GM19452 (cell line): ENCODE results near the gene ADAM15.

ENCODE experiments used
- ATAC-seq: cut with Tn5 transposase; IDR thresholded peaks from one replicate; pipeline ENCODE4 v1.9.1; 2021; ENCODE audit not compliant: unreplicated experiment

The ADAM15 gene

DNA sequence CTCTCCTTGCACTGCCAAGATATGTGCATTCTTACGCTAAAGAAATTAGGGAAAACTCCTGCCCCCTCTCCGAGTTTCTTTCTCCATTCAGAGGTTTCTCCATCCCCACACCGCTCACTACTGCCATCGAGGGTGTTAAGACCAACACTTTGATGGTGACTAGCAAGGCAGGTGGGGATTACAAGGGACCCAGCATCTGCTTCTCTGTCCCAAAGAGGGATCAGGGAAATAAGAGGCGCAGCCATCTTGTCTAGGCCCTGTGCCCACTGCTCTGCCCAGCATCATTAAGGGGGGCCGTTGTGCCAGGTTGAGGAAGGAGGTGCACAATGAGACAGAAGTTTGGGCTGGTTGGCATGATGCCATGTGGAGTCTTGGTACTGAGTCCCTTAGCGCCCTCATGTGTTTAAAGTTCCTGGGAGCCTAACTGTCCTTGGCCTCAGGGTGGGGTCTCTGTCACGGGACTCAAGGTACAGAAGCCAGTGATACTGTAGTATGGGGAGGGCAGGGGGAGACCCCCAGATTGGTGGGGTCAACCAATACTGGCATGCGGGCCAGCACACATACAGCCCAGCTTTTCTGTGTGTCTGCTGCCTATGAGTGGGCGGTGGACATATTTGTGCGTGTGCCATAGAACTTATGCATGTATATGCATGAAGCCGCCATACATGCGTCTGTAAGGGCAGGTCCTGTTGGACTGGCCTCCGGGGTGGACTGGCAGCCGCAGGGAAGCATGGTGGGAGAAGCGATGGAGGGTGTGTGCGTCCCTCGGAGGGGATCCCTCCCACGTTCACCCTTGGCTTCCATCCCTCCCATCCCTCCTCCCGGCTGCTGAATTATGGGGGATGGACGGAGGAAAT is 33.0 kb downstream of the ADAM15 start:
- ATAC-seq: peak; percentile 3

DNA sequence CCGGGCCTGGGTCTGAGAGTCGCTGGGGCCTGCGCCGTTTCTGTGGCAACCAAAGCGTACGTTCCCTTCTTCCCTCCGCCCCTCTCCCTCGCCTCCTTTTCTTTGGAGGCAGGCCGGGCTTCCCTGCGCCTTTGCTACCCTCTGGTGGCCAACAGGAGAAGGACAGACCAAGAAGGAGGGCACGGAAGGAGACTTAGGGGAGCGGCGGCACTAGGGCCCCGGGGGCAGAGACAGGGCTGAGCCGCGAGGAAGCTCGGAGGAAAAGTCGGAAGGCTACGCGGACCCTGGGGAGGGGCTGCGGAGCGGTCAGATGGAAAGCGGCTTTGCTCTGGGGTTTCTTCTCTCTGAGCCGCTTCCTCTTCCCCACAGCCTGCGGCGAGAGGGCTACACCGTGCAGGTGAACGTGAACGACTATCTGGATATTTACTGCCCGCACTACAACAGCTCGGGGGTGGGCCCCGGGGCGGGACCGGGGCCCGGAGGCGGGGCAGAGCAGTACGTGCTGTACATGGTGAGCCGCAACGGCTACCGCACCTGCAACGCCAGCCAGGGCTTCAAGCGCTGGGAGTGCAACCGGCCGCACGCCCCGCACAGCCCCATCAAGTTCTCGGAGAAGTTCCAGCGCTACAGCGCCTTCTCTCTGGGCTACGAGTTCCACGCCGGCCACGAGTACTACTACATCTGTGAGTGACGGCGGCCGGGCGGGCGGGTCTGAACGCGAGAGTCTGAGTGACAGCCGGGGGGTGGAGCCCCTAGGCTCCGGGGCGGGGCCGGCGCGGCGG is 33.8 kb downstream of the ADAM15 start:
- ATAC-seq: peak; percentile 71

DNA sequence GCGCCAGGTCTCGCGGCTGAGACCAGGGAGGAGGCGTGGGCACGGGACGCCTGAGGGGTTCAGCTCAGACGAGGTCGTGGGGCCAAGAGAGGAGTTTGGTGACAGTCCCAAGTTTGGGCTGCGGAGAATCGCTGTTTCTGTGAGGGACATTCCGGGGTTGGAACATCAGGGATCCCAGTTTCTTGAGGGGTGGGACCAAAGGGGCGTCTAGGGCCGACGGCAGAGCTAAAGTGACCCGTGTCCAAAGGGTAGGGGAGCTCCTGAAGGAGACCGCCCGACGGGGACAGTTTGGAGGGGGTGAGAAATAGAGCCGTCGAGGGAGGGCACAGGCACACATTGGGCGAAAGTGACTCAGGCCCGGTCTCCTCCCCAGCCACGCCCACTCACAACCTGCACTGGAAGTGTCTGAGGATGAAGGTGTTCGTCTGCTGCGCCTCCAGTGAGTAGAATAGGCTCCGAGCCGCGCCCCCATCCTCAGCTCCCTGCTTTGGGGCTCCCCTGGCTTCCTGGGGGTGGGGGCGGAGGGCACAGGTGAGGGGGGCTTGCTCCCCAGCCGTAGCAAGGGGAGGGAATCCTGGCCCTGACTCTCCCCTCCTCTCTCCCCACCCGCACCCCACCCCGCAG is 34.5 kb downstream of the ADAM15 start:
- ATAC-seq: no peak

DNA sequence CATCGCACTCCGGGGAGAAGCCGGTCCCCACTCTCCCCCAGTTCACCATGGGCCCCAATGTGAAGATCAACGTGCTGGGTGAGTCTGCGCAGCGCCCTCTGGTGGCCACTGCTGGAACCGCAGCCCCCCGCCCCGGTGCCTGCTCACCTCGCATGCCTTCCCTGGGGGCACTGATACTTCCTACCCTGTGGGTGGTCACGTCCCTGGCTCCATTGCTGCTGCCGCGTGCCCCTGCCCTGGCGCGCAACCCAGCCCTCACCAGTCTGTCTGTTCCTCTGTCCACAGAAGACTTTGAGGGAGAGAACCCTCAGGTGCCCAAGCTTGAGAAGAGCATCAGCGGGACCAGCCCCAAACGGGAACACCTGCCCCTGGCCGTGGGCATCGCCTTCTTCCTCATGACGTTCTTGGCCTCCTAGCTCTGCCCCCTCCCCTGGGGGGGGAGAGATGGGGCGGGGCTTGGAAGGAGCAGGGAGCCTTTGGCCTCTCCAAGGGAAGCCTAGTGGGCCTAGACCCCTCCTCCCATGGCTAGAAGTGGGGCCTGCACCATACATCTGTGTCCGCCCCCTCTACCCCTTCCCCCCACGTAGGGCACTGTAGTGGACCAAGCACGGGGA is 35.1 kb downstream of the ADAM15 start:
- no peak for ATAC-seq

DNA sequence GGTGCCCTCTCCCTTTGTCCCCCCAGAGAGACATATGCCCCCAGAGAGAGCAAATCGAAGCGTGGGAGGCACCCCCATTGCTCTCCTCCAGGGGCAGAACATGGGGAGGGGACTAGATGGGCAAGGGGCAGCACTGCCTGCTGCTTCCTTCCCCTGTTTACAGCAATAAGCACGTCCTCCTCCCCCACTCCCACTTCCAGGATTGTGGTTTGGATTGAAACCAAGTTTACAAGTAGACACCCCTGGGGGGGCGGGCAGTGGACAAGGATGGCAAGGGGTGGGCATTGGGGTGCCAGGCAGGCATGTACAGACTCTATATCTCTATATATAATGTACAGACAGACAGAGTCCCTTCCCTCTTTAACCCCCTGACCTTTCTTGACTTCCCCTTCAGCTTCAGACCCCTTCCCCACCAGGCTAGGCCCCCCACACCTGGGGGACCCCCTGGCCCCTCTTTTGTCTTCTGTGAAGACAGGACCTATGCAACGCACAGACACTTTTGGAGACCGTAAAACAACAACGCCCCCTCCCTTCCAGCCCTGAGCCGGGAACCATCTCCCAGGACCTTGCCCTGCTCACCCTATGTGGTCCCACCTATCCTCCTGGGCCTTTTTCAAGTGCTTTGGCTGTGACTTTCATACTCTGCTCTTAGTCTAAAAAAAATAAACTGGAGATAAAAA is 35.9 kb downstream of the ADAM15 start:
- no peak for ATAC-seq

DNA sequence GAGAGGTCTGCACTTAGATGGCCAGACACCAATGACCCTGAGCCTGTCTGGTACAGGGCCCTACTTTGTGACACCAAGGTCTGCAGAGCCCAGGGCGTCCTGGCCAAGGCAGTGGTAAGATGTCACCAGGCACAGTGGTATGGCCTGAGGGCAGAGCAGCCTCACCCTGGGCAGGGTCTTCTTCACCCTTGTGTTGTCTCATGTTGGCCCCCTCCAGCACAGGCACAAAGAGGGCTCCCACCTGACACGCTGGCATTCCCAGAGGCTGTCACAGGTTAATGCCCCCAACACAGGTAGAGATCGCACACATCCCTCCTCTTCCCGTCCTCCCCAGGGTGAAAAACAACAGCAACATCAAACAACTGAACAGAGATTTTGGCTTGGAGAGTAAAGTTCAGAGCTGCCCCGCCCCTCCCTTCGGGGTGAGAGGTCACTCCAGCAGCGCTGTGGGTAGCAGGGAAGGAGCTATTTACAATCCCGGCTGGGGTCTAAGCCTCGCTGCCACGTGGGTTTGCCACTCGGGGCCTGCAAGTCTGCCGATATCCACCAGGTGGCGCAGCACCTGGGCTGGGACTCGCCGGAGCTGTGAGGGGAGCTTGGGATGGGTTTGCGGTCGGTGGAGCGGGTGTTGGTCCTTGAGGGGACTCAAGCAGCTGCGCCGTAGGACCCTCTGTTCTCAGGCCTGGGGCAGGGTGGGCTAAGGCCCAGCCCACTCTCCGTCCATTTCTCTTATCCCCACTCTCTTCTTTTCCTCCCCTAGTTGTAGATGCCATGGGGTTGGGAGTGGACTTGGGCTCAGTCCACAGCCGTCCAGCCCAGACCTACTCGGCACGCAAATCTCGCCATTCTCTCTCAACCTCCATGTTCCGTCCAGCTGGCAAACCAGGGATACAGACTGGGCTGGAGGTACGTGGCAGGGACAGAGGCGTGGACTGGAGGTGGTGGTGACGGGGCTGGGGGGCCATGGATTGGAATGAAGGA is 40.2 kb downstream of the ADAM15 start:
- ATAC-seq: no peak

DNA sequence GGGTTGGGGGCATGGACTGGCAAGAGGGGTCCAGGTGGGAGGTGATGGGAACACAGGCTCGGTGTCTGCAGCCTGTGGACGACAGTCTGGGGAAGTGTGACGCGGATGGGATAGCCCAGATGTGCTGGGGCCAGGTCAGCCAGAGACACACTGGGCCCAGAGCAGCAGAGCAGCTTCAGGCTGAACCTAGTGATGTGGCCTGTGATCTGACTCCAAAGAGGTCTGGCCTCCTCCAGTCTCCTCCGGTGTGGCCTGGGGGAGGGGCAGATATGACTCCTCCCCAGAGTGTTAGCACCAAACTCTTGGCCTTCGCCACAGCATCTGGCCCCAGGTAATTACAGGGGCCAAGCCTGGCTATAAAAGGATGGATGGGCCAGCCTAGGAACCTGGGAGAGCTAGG is 41.0 kb downstream of the ADAM15 start:
- no peak for ATAC-seq

DNA sequence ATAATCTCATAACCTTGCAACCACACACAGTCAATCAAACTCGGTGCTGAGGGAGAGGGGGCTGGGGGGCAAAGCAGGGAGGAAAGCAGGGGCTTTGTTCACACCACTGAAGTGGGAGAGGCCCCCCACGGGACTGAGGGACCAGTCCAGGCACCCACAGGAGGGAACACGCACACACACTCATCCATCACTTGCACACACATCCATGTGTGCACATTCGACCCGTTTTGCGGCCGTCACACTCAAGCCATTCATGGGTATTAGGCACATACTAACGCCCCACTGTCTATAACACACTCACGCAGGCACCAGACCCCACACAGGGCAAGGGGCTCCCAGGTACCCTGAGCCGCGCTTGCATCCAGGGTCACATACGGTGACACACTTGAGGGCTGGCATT is 41.5 kb downstream of the ADAM15 start:
- ATAC-seq: no peak

DNA sequence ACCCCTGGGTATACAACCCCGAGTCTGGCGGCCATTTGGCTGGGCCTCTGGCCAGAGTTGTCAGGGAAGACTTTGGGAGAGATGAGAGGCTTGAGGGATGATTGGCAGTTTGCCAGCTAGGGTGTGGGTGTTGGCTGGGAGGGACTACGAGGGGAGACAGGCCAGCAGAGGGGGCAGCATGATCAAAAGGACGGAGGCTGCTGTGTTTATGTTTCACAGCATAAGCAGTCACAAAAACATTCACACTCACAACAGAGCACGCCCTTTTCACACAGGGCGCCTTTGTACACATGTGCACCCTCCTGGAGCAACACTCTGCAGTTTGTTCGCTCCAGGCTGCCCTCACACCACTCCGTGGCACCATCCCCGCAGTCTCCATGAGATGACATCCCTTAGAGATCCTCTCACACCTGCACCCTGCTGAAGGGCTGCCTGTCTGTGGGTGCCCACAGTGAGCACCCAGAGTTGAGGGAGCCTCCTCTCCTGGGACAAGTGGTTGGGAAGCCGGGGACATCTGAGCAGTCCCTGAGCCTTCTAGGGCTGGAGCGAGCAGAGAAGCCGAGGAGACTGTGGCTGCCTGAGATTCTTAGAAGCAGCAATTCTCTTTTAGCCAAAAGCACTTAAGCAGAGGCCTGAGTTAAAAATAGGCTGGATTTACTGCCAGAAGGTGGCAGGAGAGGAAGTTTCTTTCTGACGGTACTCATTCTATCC is 43.0 kb downstream of the ADAM15 start:
- no peak for ATAC-seq

DNA sequence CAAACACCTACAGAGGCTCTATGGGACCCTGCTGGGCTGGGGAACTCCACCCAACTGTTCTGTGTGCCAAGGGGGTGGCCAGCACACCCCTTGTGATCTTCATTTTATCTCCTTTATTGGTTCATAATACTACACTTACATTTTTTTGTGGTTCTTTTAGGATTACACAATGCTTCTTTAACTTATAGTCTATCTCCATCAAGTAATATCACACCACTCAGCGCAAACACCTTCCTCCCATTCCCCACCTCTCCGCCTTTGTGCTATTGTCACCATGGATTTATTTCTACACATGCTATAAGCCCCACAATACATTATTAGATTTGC is 43.5 kb downstream of the ADAM15 start:
- ATAC-seq: no peak

DNA sequence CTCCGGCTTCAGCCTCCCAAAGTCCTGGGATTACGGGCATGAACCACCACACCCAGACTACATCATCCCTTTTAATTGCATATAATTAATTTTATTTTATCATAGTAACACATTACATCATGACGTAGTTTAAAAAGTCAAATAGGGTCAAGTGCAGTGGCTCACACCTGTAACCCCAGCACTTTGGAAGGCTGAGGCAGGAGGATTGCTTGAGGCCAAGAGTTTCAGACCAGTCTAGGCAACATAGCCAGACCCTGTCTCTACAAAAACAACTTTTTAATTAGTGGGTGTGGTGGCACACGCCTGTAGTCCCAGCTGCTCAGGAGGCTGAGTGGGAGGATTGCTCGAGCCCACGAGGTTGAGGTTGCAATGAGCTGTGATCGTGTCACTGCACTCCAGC is 48.2 kb downstream of the ADAM15 start:
- ATAC-seq: no peak

DNA sequence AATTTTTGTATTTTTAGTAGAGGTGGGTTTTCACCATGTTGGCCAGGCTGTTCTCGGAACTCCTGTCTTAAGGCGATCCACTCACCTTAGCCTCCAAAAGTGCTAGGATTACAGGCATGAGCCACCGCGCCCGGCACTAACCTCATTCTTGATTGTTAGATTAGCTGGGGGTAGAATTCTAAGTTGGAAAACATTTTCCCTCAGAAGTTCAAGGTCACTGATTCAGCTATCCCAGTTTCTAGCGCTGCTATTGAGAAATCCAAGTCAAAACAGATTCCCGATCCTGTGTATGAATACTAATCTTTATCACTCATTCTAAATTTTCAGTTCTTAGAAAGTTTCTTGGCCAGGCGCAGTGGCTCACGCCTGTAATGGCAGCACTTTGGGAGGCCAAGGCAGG is 52.2 kb downstream of the ADAM15 start:
- no peak for ATAC-seq

DNA sequence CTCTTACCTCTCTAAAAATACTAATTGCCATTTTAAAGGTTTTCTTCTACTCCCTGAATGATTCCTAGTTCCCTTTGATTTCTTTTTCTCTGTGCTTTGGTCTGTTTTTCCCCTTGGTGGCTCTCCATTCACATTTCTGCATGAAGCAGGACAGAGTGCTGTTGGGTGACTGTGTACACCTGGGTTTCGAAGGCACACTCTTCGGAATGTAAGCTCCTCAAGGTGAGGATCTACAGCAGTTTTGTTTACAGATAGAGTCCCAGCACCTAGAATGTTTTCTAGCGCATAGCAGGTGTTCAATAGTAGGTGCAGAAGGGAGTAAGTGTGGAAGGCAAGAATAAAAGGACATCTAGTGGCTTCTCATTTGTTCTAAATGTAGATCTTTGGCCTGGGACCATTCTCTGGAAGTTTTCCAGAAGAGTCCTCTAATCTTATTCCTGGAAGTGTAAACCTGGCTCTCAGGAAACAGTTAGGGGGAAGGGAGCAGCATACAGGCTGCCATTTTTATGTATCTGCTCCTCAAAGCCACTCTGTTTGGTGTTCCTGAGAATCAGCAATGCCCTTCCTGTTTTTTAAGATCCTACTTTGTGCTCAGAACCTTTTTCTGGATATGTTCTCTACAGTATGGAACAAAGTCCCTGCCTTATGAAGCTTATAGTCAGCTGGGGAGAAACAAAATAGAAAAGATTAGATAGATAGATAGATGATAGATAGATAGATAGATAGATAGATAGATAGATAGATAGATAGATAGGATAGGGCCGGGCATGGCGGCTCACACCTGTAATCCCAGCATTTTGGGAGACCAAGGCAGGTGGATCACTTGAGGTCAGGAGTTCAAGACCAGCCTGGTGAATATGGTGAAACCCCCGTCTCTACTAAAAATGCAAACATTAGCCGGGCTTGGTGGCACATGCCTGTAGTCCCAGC is 53.8 kb downstream of the ADAM15 start:
- ATAC-seq: no peak

DNA sequence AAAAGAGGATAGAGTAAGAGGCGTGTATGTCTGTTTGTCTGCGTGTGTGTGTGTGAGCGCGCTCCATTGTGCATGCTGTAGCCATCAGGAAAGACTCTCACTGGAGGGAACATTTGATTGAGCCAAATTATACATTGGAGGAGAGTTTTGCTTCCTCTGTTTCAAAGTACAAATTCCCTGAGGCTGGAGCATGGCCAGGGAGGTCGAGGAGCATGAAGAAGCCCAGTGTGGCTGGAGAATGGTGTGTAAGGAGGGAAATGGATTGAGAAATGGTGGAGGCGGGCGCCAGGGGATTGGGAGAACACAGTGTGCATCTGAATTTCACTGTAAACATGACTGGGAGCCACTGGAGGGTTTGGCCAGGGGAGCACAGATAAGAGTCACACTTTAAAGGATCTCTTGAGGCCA is 54.5 kb downstream of the ADAM15 start:
- no peak for ATAC-seq

DNA sequence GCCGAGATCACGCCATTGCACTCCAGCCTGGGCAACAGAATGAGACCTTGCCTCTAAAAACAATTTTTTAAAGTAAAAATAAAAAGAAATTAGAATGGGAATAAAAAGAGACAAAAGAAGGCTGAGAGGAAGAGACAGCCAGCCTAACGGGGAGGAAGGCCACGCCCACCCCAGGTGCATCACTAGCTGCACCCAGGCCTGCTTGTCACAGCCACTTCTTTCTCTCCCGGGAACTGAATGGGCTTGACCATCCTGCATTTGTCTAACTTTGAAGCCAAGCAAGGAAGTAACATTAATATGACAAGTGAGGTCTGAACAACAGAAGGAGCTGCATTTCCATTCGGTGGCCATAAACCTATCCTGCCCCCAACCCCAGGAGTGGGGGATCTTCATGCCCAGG is 55.7 kb downstream of the ADAM15 start:
- ATAC-seq: no peak

DNA sequence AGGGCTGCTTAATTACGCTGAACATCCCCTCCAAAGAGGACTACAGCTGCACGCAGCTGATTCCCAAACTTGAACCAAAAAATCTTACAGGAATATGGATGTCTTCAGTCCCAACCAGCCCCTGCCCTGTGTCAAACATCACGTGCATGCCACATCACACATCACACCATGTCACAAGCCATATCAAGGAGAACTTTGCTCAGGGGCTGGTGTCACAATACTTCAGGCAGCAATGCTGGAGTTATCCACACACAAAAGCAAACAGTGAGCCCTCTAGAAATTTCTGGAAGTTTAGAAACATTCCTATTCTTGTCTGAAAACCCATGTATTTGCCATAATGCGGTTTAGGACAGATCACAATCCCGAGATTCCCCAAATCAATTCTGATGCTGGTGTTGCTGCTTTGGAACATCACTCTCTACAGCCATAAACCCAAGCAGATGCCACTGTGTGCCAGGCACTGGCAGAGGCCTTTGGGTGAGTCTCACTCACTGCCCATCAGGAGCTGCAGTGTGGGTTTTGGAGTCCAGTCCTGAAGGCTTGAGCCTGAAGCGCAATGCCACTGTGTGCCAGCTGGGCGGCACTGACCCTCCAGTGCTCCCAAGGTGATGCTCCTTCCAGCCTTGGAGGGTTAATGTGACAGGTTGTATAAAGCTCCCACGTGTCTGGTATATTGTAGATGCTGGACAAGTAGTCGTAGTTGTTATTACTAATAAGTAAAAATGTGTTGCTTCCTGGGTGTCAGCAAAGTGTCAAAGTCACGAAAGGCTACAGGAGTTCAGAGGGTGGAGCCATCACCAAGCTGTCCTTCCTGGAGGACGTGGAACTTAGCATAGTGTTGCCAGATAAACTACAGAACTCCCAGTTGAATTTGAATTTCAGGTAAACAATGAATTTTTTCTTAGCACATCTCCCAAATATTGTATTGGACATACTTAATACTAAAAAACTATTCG is 56.5 kb downstream of the ADAM15 start:
- ATAC-seq: no peak

DNA sequence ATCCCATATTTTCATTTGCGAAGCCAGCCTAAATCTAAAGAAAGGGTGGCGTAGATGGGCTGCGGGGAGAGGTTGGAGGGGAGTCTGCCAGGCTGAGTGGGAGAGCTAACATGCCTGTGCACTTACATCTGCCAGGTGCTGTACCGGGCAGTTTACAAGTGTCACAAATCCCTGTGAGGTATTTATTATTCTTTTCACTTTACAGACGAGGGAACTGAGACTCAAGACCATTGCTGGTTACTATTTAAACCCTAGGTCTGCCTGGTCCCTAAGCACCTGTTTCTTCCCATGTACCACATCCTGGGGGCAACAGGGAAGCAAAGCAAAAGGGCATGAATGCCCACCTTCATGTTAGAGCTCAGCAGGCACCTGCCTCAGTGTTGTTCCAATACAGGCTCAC is 57.2 kb downstream of the ADAM15 start:
- ATAC-seq: no peak
